DMS79 treated with DMSO at 0.1 percent for 48 hours (cell line): ENCODE data around the gene FXN.
"Not testable (repeated sequence)": the region's sequence is repeated elsewhere in the genome, so short reads cannot be mapped to it uniquely, and the experiment has no call there.

ENCODE experiments used
- DNase-seq: peaks from one replicate; lab custom pipeline; 2025; lab: John Stamatoyannopoulos, UW

FXN gene

DNA sequence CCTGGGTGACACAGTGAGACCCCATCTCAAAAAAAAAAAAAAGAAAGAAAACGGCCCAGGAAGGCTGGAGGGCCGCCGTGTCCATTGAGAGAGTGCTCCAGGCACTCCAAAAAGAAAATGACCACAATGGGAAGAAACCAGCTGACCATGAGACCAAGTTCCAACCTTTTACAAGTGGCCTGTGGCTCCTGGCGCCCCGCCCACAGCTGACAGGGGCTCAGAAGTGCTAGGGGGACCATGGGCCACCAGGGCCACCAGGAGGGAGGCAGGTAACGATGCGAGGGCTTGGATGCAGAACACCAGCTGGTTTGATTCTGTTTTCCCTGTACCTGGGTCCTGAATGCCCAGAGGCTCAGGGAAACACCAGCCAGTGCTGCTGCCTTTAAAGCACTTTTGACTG is 34.6 kb downstream of the FXN start:
- no peak for DNase-seq

DNA sequence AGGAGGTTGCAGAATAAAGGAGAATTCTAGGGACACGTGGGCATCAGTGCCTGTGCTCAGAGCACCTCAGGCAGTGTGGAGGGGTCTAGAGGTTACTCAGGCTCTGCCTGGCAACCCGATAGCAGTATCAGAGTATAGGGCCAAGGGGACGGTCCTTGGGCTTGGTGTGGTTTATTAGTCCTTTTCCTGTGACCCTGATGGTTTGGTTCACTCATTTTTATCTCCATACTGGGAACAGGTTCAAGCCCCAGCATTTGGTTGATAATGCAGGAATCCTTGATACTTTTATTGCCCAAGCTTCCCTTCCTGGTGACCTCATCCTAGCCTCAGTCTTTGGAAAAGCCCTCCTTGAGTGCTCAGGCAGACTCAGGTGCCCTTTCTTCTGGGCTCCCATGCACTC is 35.5 kb downstream of the FXN start:
- no peak for DNase-seq

DNA sequence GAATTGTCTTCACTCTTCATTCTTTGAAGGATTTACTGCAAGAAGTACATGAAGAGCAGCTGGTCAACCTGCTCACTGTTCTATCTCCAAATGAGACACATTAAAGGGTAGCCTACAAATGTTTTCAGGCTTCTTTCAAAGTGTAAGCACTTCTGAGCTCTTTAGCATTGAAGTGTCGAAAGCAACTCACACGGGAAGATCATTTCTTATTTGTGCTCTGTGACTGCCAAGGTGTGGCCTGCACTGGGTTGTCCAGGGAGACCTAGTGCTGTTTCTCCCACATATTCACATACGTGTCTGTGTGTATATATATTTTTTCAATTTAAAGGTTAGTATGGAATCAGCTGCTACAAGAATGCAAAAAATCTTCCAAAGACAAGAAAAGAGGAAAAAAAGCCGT is 37.6 kb downstream of the FXN start:
- DNase-seq = no peak

DNA sequence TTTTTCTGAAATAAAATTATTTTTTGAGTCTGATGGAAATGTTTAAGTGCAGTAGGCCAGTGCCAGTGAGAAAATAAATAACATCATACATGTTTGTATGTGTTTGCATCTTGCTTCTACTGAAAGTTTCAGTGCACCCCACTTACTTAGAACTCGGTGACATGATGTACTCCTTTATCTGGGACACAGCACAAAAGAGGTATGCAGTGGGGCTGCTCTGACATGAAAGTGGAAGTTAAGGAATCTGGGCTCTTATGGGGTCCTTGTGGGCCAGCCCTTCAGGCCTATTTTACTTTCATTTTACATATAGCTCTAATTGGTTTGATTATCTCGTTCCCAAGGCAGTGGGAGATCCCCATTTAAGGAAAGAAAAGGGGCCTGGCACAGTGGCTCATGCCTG is 39.2 kb downstream of the FXN start:
- DNase-seq = no peak

DNA sequence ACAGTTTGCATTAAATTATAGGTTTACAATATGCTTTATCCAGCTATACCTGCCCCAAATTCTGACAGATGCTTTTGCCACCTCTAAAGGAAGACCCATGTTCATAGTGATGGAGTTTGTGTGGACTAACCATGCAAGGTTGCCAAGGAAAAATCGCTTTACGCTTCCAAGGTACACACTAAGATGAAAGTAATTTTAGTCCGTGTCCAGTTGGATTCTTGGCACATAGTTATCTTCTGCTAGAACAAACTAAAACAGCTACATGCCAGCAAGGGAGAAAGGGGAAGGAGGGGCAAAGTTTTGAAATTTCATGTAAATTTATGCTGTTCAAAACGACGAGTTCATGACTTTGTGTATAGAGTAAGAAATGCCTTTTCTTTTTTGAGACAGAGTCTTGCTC is 41.0 kb downstream of the FXN start:
- no peak for DNase-seq

DNA sequence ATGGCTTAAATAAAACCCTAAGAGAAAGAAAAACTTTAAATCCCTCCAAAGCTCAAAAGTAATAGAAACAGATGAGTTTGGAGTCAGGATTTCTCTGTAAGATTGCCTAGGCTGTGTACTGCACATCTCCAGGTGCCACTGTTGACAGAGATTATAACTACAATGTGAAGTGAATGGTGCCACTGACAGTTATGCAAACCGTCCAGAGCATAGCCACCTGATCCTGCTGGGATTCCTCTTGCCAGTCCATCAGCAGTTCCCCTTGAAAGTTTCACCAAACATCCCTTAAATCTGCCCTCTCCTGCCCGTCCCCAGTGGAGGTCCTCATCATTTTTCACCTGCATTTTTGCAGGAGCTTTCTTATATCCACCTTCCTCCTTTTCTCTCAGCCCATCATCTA is 42.5 kb downstream of the FXN start:
- DNase-seq = no peak

DNA sequence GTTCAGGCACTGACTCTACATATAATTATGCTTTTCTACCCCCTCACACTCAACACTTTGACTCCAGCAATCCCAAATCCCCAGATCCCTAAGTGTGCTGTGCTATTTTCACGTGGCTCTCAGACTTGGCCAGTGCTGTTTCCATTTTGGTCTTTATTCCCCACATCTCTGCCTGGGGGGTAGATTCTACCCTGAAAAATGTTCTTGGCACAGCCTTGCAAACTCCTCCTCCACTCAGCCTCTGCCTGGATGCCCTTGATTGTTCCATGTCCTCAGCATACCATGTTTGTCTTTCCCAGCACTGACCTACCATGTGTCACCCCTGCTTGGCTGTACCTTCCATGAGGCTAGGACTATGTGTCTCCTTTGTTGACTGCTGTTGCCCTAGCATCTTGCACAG is 43.0 kb downstream of the FXN start:
- no peak for DNase-seq

DNA sequence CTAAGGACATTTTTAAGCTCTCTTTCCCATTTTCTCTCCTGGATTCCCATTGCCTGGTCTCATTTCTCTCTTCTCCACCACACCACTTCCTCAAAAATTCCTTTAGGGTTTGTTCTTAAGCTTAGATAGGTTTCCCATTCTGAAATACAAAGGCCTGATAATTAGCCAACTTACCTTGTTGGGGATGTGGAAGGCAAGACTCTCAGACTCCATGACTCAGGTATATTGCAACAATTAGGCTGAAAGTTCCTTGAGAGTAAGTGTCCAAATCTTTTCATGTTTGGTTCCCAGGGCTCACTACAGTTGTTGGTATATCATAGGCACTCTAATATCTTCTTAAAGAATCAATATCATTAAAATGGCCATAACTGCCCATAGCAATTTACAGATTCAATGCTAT is 43.6 kb downstream of the FXN start:
- no peak for DNase-seq

DNA sequence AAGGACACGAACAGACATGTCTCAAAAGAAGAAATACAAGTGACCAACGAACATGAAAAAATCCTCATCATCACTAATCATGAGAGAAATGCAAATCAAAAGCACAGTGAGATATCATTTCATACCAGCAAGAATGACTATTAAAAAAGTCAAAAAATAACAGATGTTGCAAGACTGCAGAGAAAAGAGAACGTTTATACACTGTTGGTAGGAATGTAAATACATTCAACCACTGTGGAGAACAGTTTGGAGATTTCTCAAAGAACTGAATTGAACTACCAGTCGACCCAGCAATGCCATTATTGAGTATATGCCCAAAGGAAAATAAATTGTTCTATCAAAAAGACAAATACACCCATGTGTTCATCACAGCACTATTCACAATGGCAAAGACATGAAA is 45.7 kb downstream of the FXN start:
- no peak for DNase-seq

DNA sequence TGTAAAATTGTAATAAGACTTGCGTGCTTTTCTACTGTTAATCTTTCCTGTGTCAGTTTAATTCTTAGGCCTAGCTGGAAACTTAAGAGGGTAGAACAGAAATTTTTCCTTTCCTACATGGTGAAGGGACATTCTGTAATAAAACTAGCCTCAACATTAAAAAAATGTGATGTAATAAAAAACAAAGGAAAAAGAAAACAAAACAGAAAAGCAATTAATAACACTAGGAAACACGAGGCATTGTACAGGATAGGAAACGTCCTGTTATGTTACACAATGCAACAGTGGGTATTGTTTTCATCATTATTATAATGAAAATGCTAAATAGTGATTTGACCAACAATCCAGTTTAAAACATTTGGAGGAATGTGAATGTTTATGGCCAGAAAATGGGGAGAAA is 47.8 kb downstream of the FXN start:
- no peak for DNase-seq

DNA sequence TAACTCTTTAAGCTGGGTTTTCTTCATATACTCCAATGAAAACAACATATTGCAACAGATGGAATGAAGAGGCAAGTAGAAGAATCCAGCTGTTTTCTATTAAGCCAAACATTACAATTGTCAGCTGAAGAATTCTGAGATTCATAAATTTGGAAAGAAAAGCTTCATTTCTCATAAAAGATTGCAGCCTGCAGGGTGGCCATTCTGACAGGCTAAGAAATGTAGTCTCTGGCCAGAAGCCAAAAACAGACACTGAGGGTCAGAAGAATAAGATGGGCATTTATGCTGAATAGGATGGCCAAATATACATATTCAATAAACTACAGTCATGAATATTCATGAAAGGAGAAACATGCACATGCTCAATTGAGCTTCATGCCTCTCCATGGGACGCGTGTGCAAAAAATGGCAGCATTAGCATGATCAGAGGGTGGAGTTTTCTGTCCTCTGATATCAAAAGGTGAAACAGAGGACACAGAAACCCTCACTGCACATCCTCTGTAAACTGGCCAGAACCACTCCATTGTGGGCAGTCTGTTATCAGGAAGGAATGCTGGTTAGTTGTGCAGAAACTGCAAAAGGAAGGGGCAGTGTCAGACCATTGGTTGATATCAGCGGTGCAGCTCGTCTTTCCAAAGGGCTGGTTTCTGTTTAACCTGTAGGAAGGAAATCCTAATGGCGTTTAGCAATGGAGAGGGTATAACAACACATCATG is 50.2 kb downstream of the FXN start:
- DNase-seq = no peak

DNA sequence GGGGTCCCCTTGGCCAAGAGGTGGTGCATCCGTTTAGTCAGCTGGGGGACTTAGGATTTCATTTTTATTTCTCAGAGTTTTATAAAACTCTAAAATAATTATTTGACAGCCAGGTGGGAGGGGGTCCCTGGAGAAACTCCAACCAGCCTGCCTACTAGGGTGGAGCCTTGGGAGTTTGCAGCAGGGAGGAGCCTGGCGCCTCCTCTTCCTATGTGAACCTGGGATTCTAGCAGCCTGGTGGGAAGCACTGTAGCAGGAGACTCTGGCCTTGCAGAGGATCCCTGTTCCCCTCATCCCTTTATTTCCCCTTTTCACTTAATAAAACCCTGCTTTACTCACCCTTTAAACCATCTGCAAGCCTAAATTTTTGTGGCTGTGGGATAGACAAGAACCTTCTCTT is 50.8 kb downstream of the FXN start:
- DNase-seq = no peak

DNA sequence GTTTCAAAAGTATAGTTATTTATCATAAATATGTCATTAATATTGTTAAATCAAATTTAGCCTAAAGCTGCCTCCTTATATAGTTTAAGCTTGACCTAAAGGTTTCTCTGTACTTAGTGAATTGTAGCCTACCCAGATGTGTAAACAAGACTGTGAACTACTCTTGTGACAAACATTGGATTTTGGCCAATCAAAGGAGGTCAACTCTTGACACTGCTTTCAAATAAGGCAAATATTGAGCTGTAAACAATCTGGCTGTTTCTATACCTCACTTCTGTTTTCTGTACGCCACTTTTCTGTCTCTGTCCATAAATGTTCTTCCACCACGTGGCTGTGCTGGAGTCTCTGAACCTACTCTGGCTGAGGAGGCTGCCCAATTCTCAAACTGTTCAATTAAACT is 51.2 kb downstream of the FXN start:
- DNase-seq = no peak

DNA sequence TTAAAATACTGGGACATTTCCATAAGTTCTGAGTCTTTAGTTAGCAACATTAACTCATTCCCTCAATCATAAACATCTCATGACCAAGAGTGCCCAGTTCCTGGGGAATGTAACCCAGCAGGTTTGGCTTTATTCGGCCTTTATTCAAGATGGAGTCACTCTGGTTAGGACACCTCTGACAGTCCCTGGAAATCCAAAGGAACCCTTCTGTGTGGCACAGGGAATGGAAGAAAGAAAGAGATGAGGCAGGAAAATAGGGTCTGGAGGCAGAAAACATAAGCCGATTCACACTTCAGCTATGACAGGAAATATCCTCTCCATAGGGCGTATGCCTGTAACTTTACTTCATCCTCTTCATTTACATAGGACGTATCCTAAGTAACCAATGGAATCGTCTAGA is 53.5 kb downstream of the FXN start:
- DNase-seq = no peak

DNA sequence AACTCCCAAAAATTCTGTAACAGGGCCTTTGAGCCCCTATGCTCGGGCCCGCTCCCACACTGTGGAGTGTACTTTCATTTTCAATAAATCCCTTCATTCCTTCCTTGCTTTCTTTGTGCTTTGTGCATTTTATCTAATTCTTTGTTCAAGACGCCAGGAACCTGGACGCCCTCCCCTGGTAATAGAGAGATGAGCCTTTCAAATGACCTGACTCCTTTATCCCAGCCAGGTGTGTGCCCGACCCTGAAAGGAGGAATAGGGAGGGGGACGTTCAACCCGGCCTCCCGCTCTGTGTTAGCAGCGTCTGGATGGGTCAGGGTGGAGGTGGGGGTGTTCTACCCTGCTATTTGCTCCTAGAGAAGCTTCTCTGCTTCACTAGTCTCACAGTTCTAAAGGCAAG is 53.9 kb downstream of the FXN start:
- DNase-seq = no peak

DNA sequence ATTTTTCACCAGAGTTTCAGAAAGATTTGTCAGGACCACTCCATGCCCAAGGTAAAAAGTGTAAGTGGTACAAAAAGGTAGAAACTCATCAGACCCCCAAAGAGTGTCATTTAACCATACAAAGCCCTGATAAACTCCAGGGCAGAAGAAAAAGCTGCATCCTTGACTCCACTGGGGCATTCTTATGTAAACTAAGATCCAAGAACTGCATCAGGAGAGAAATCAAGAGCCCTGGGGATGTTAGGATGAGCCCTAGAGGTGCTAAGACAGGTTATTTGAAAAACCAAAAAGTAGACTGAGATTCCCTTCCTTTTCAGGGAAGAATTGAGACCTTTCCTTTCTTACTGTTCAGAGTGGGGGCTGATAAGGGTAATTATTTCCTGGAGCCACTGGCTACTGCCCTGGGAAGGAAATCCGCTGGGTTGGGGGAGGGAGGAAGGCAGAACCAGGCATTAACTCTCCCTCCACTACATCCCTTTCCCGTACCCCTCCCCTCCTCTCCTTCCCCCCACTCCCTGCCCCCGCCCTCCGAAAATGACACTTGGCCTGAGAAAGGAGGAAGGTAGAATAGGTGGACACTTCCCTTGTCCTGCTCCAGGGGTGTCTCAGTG is 54.7 kb downstream of the FXN start:
- DNase-seq = no peak

DNA sequence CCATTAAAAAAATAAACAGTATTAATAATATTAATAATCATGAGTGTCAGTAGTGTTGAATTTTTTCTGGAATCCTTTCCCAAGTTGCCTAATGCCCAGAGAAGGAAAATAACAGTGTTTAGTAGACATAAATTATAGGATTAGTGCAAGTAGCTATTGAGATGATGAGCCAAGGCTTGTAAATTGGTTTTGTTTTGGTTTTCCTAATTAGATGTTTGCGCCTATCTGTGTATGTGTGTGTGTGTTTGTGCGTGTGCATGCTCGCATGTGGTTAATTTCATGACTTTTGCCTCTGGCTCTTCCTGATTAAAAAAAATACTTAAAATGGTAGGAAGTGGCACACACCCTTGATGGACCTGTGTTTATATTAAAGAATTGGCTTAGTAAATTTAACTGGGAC is 55.4 kb downstream of the FXN start:
- DNase-seq = no peak

DNA sequence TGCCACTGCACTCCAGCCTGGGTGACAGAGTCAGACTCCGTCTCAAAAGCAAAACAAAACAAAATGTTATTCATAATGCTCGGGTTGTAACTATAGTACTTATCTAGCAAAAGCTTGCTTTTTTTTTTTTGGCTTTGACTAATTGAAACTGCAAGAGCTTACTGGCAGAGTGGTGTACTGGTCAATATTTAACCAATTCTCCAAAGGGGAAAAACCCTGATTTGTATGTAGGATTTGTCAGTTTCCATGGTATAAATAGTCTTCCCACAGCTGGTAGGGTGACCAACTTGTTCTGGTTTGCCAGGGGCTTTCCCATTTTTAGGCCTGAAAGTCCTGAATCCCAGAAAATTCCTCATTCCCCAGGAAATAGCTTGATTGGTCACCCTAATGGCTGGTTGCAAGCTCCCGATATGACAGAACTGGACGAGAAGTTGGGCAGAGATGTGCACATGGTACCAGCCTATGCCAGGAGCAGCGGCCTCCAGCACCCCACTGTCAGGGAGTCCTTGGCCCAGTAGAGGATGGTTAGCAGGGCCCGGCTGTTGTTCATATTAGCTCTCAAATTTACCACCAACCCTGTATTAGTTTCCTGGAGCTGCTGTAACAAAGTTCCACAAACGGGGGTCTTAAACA is 58.0 kb downstream of the FXN start:
- no peak for DNase-seq

DNA sequence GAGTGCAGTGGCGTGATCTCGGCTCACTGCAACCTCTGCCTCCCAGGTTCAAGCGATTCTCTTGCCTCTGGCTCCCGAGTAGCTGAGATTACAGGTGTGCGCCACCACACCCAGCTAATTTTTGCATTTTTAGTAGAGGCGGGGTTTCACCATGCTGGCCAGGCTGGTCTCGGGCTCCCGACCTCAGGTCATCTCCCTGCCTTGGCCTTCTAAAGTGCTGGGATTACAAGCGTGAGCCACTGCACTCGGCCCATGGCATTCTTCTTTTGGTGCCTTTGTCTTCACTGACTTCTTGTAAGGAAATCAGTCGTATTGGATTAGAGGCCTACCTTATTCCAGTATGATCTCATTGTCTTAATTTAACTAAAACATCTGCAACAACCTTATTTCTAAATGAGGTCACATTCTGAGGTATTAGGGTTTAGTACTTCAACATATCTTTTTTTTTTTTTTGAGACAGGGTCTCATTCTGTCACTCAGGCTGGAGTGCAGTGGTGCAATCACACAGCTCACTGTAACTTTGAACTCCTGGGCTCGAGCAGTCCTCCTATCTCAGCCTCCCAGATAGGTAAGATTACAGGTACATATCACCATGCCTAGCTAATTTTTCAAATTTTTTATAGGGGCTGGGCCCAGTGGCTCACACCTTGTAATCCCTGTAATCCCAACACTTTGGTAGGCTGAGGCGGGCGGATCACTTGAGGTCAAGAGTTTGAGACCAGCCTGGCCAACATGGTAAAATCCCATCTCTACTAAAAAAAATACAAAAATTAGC is 59.0 kb downstream of the FXN start:
- DNase-seq = not testable (repeated sequence)

DNA sequence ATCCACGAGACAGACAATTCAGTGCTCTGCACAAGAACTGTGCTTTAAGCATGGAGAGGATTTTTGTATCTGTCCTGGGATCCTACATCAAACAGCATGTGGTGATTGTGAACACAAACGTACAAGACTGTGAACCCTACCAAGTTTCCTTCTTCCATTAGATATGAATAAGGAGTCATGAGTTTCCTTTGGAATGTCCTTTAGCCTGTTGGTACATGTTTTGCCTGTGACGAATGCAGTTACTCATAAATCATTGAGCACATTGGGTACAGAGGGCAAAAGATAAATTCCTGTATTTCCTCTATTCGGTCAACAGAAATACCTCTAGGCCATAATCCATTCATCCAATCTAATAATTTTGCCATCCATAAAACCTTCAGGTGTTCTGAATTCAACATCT is 61.5 kb downstream of the FXN start:
- DNase-seq = no peak

DNA sequence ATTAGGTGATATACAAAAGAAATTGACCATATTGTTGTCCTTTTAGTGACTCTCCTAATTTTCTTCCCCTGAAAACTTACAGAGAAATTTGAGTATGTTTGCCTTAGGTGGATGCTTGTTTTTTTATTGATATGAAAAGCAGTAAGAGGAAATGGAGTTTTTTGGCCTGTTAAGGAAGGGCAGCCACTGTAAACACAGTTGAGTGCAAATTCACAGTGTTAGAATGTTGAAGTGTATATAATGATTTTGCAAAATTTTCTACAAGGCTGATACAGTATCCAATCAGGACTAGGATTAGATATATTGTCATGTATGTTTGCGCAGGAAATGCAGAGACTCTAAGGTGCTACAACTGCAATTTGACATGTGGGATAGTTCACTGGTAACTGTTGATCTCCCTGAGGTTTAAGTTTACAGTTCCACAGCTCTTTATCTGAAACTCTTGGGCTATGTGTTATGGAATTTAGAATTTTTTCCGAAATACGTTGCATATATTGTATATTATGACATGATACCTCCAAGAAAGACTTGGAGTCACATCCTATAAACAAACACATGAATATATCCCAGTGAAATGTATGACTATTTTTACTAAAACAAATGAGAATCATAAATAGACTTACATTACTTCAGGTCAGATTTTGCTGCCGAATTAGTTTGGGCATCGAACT is 62.5 kb downstream of the FXN start:
- DNase-seq = no peak

DNA sequence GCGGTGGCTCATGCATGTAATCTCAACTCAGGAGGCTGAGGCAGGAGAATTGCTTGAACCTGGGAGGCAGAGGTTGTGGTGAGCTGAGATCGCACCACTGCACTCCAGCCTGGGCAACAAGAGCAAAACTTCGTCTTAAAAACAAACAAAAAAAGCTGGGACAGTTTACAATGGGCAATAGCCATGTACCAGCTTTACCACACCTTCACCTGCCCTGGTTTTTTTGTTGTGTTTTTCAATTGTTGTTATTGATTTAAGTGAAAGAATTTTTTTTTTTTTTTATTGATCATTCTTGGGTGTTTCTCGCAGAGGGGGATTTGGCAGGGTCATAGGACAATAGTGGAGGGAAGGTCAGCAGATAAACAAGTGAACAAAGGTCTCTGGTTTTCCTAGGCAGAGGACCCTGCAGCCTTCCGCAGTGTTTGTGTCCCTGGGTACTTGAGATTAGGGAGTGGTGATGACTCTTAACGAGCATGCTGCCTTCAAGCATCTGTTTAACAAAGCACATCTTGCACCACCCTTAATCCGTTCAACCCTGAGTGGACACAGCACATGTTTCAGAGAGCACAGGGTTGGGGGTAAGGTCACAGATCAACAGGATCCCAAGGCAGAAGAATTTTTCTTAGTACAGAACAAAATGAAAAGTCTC is 67.9 kb downstream of the FXN start:
- DNase-seq = not testable (repeated sequence)
